GM18868 (cell line): Measurements from ENCODE around the gene ZNF787.

Experiments used
- ATAC-seq: cut with Tn5 transposase; IDR thresholded peaks from one replicate; pipeline ENCODE4 v1.9.1; 2021; ENCODE audit warnings: mild to moderate bottlenecking, moderate library complexity; ENCODE audit not compliant: unreplicated experiment

ZNF787 gene

DNA sequence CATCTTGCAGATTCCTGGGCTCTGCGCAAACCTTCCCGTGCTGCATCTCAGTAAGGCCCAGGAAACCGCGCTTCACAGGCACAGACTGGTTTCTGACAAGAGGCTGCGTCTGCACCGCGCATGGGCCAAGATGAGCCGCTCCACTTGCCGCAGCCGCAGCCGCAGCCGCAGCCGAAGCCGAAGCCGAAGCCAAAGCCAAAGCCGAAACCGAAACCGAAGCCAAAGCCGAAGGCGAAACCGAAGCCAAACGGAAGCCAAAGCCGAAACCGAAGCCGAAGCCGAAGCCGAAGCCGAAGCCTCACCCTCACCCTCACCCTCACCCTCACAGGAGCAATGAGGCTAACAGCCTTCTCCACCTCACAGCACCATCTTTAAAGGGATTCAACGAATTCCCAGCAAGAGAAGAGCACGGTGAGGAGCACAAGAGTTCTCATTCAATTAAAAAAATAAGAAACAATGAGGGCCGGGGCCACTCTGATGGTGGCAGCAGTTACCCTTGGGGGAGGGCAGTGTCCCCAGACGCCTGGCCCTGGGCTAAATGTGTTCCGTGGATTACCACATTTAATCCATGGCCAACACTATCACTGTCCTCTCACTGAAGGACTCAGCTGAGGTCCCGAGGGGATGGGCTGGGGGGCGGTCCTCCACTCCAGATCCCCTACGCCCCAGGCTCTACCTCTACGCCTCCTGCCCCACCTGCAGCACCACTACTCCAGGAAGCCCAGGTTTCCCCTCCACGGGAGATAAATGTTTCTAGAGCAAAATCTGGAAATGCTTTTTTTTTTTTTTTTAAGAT is 29.1 kb downstream of the ZNF787 start:
- no peak for ATAC-seq

DNA sequence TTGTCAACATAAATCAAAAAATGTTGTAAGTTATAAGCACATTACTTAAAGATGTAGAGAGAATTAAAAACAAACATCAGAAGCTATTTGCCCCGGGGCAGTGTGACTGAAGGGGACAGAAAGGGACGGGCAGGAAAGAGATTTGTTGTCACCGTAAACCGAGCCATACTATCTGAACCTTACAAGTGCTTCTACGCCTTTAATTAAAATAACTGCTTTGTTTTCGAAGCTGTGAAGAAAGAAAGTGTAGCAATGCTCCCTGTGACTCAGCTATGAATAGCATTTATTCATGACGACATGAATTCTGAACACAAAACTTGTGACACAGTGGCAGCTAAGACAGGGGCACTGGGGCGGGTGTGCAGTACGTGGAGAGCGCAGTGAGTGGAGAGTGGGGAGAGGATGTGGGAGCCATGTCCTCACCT is 30.0 kb downstream of the ZNF787 start:
- ATAC-seq: no peak

DNA sequence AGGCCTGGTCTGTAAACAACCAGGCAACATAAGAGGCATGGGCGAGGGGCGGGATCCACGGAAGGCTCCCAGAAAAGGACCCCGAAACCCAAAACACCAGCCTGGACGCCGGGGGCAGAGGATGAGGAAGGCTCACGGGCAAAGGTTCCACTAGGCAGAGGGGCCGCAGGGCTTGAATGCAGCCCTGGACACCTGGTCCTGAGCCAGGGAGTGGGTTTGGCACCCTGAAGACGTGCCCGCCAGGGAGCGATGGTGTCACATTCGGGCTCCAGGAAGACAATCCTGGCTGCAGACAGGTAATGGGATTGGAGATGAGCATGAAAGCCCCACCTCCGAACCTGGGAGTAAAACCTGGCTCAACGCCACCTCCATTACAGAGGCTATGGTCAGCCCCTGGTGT is 31.8 kb downstream of the ZNF787 start:
- ATAC-seq: no peak

DNA sequence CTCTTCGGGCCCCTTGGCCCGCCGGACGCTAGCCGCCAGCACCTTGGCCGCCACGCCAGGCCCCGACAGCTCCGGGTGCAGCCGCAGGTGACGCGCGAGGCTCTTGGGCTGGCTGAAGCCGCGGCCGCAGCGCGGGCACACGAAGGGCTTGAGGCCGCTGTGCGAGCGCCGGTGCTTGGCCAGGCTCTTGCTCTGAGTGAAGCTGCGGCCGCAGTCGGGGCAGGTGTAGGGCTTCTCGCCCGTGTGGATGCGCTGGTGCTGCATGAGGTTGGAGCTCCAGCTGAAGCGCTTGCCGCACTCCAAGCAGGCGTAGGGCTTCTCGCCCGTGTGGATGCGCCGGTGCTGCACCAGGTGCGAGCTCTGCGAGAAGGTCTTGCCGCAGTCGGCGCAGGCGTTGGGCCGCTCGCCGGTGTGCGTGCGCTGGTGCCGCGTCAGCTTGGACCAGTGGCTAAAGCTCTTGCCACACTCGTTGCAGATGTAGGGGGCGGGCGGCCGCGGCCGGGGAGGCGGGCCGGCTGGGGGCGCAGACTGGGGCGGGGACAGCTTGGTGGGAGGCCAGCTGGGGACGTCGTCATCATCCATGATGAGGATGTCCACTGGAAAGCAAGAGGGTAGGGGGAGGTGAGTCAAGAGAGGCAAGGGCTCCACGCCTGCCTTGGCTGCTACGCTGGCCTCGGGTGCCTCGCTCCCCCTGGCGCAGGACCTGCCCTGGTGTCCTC is 32.4 kb downstream of the ZNF787 start:
- no peak for ATAC-seq

DNA sequence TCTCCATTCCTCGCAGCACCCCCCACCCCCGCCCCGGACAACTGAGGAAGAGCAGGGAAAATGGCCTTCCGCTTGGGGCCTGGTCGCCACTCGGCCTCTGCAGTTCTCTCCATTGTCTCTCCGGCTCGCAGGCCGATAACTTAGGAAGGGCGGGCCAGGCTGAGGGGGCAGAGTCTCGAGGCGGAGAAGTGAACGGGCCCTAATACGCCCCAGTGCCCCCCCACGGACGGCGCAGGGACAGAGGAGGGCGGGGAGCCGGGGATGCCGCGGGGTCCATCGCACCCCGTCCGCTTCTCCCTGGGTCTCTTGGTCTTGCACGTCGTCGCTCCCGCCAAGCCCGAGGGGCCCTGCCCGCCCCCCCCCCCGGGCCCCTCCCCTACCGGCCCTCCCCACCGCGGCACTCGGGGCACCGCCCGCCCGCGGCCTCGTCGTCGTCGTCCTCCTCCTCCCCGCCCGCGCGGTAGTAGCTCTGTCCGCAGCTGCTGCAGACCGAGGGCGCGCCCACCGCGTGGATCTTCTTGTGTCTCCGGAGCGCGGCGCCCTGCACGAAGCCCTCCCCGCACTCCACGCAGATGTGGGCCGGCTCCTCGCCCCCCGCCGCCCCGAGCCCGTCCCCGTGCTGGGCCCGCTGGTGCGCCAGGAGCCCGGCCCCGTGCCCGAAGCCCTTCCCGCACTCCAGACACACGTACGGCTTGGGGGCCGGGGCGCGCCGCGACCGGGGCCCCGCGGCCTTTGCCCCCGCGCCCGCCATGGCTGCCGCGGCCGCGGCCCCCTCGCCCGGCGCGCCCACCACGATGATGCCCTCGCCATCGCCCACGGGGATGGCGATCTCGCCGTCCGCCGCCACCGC is 33.2 kb downstream of the ZNF787 start:
- no peak for ATAC-seq

DNA sequence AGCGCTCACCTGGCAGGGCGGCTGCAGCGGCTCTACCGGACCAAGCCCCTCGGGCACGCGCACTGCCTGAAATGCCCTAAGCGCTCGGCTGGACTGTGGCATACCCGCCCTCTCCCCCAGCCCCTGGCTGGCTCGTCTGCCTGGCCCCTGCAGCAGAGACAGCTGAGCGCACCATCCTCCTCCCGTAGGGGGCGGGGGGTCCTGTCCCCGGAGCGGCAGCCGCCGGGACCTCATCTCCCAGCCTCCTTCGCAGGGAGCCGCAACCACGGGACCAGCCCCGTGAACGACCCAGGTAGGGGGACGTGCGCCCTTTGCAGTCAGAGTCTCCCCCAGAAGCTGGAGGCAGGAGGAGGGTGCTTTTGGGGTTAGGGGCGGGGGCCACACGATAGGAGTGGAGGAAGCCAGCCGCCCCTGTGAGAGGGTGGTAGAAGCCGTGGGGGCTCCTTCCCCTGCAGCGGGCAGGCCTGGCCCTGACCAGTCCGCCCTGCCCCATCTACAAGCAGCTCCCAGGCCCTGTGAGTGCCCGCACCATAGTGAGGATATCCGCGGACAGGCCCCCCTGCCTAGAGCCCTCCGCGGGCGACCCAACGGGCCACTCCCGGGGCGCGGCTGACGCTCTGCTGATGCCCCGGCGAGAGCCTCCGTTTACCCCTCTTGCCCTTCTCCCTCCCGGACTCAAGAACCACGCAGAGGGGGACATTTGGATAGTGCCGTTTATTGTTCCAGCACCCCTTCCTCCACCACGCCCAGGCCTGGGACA is 34.2 kb downstream of the ZNF787 start:
- ATAC-seq: no peak

DNA sequence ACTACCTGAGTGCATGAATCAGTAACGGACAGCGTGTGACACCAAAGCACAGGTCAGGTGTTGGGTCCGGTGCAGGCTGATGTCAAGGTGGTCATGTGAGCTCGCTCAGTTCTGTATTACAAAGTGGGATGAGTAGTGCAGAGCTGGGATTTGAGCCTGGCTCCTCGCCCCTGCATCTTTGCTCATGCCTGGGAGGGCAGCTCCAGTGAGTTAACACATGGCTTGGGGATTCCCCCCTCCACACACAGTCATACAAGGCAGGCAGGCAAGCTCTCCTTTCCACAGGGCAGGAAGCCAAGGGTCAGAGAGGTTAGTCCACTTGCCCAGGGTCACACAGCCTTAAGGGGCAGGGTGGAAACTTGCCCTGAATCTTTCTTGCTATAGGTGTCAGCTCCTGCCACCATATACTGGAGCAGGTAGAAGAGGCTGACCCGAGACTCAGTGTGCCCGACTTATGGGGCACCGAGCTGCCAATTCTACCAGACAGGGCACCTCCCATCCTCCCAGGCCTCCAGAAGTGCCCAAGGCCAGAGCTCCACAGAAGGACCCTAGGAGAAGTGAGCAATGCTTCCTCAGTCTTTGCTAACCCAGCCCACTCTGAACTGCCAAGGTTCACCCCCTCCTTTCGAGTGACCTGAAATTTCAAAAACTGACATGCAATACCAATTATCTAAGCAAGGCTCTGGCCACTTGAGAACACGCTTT is 35.4 kb downstream of the ZNF787 start:
- ATAC-seq: no peak

DNA sequence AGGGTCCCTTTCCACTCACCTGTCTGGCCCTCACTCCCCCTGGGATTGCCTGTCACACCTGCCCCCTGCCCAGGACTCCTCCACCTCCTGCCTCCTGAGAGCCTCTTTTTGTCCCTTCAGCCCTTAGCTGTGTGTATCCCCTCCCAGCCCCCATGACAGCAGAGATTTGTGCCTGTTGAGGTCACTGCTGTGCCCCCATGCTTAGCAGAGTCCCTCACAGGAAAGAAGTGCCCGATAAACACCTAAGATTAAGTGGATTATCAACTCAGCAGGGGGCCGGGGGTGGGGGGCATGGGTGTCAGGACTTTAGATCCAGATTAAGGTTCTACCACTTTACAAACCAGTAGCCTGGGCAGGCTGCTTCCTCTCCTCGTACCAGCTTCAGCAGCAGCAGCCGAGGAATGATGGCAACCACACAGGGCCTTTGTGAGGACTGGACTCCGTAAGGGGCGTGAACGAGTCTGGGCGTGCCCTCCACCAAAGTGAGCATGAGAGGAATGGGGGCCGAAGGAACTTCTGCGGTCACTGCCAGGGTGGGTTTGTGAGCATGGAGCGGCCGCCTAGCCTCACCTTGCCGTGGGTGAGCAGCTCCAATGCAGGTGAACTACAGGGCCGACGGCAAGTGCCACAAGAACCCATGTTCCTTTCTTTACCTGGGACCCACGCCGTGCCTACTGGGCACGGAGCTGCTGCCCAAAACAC is 36.1 kb downstream of the ZNF787 start:
- ATAC-seq: no peak

DNA sequence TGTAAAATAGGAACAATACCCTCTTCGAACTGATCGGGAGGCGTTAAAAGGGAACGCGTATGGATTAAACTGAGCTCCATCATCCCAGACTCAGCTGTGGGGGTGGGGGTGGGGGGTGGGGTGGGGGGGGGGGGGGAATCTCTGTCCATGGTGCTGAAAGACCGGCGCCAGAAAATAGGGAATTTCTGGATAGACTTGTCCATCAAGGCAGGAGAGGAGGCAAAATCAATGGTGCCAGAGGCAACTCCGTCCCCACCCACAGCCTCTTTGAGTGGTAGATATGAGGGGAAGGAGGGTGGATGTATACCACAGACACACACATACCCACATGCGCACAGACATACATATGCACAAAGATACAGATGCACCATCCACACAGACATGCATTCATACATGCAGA is 37.4 kb downstream of the ZNF787 start:
- no peak for ATAC-seq

DNA sequence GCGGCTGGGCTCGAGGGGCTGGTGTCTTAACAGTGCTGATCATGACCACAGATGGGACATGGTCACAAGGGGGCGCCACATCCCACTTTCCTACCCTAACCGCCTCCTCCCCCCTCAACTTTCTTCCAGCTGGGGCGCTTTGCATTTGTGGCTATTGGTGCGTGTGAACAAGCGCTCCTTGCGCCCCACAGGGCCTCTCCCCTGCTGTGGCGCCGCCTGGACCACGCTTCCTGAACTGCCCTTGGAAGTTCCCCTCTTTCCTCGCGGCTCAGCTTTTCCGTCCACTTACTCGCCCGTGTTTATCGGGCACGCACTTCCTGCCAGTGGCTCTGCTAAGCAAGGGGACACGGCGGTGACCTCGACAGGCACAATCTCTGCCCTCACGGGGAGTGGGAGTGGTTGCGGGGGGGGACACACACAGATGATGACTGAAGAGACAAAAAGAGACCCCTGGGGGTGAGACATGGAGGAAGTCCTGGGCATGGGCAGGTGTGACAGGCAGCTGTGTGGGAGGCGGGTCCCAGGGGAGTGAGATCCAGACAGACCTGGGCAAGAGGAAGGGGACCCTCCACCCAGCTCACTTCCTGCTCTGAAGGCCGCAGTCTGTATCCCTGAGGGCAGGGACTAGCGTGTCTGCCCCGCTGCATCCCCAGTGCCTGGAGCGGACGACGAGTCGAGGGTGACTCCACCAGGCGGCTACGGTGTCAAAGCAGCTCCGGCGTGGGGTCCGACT is 40.3 kb downstream of the ZNF787 start:
- ATAC-seq: peak; percentile 55

DNA sequence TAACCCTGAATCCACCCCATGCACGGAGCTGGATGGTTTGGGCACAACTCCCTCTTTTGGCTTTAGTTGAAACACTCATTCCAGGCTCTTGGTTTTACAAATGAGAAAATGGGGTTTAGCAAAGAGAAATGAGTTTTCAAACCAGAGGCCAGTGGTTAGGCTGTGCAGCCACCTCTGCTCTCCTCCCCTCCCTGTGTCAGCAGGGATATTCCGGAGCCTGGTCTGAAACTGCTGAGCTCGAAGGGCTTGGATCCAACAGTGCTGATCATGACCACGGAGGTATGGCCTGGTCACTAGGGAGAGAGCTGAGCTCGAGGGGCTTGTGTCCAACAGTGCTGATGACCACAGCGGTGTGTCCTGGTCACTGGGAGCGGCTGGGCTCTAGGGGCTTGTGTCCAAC is 41.5 kb downstream of the ZNF787 start:
- ATAC-seq: no peak

DNA sequence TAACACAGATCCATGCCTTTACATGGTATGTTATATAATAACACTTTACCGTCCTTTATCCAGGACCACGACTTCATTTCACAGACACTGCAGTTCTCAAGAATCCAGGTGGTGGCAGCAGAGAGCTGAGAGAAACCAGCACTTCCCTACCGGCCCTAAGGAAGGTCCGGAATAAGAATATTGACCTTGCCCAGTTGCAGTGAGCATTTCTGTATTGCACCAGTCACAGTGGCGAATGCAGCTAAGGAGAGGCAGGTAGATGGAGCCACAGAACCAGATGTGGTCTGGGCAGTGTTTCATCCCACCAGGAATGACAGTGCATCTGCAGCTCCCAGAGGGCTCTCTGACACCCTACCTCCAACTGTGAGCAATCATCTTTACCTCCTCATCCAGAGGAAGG is 44.6 kb downstream of the ZNF787 start:
- ATAC-seq: no peak

DNA sequence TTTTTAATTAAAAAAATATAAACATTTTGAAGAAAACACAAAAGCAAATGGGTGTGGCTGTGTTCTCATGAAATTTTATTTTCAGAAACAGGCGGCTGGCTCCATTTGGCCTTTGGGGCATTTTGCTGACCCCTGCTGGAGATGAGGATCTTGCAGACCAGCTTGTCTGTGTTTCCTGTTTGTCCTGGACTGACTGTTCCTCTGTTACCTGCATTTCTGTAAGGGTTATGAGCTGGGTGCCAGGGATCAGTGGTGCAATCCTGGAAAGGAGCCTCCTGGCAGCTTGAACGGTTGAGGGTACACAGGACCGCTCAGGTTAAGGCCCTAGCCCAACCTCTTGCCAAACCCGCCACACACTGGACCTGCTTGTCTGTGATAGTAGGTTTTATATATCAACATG is 49.9 kb downstream of the ZNF787 start:
- ATAC-seq: no peak

DNA sequence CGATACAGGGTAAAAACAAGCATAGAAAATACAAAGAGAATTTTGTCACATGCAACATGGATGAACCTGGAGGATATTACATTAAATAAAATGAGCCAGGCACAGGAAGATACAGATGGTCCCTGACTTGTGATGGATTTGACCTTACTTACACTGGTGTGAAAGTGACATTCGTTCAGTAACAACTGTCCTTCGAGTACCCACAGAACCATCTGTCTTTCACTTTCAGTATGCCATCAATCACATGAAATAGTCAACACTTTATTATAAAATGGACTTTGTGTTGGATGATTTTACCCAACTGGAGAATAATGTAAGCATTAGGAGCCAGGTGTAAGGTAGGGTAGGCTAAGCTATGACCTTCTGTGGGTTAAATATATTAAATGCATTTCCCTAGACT is 51.5 kb downstream of the ZNF787 start:
- ATAC-seq: no peak

DNA sequence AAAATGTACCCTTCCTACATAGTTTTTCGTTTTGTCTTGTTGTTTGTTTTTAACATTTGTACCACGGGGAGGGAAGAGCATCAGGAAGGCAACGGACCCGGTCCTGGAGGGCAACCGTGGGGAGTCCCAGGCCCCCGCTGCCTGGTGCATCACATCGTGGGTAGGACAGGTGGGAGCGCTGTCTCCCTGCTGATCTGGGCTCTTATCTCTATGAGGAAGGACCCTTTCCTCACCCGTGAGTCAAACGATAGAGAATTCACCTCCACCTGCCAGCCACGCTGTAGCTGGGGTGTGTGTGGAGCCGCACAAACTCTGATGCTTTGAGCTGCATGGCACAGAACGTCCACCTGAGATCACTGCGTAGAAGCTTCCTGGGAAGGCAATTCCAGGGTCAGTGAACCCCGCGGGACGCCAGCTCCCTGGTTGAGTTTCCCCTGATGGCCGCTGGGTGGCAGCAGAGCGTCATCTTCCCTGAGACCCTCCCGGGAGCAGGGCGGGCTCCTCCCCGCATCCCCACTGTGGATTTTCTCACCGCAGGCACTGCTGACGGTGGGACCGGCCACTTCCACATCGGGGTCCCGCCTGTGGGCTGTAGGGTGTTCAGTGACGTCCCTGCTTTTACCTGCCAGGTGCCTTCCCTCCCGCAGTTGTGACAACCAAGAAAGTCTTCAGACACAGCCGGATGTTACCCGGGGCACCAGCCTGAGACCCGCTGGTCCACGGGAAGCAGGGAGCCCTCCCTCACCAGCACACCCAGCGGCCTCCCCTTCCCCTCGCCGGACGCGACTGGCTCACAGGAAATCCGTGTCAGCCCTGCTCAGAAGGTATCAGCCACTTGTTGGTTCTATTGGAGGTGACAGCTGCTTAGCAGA is 54.7 kb downstream of the ZNF787 start:
- no peak for ATAC-seq

DNA sequence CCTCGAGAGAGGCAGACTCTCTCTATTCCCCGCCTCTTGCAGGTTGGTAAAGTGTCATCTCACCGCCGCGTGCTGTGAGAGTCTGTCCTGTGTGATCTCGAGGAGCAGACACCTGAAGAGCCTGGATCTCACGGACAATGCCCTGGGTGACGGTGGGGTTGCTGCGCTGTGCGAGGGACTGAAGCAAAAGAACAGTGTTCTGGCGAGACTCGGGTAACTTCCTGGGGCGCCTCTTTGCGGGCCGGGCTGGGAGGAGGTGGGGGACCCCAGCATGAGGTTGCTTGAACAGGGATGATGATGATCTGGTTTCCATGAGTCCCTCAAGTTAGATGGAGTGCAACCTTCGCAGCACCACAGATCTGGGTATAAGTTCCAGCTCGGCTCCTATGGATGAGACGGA is 67.5 kb downstream of the ZNF787 start:
- ATAC-seq: no peak
